ENCODE data around the gene CASP6.

Gene CASP6

DNA sequence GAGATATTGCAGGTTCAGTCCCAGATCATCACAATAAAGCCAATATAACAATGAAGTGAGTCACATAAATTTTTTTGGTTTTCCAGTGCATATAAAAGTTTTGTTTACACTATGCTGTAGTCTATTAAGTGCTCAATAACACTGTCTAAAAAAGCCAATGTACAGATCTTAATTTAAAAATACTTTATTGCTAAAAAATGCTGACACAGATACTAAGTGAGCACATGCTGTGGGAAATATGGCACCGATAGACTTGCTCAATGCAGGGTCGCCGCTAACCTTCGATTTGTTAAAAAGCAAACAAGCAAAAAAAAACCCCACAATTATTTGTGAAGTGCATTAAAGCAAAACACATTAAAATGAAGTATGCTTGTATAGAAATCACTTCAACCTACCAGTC lies 16.4 kb upstream of the CASP6 start:
- Histone ChIP-seq H3K9me3 (ENCODE audit: control insufficient read depth, insufficient read depth, low read length) (no peaks in the 10 kb centered on the region), H3K36me3 (ENCODE audit: control insufficient read depth, insufficient read depth, low read length) (no peaks in the 10 kb centered on the region; the same call in 1 of the 2 replicates), H3K27ac (ENCODE audit: low read length) (no peak overlapping the region), H3K4me1 (ENCODE audit: control insufficient read depth, insufficient read depth, low read length) (no peaks in the 10 kb centered on the region), H3K4me3 (ENCODE audit: low read length) (no peak overlapping the region), H3K27me3 (ENCODE audit: control insufficient read depth, insufficient read depth, low read length) (no peaks in the 10 kb centered on the region)
- no peak for DNase-seq (ENCODE audit: low read depth, low spot score)
- no CpG with 5 or more reads among the region's 4 CpGs for WGBS (ENCODE audit: insufficient coverage, insufficient read length)

- H3K27me3 ChIP-seq (ENCODE audit: control insufficient read depth, insufficient read depth, low read length): no peaks in the 10 kb centered on the region
- no peaks in the 10 kb centered on the region for H3K4me1 ChIP-seq (ENCODE audit: control insufficient read depth, insufficient read depth, low read length)
- WGBS (ENCODE audit: insufficient coverage, insufficient read length): no CpG with 5 or more reads among the region's 1 CpG
- H3K27ac ChIP-seq (ENCODE audit: low read length): no peak overlapping the region
- no peaks in the 10 kb centered on the region for H3K9me3 ChIP-seq (ENCODE audit: control insufficient read depth, insufficient read depth, low read length)
- no peaks in the 10 kb centered on the region; the same call in 1 of the 2 replicates for H3K36me3 ChIP-seq (ENCODE audit: control insufficient read depth, insufficient read depth, low read length)
- no peak overlapping the region for H3K4me3 ChIP-seq (ENCODE audit: low read length)
- no peak for DNase-seq (ENCODE audit: low read depth, low spot score)
Observed at GRCh38 chr4:109718759-109719158, 15.5 kb upstream of the CASP6 start.

DNA sequence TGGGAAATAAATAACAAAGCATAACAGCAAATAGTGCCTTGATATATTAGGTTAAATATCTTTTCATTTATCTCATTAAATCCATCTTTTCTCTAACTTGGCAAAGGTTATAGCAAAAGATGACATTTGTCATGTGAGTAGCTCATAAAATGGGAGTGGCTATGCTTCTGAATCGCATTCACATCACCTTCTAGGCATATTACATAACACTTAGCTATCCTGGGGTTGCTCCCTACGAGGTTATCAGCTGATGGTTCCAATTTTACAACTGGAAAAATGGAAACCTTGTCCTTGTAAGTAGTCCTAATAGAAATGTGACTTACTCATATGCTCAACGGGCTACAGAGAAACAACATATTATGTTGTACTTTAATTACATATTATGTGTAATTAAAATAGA lies 10.3 kb upstream of the CASP6 start:
- whole genome bisulfite sequencing (ENCODE audit: insufficient coverage, insufficient read length): no CpG with 5 or more reads among the region's 3 CpGs
- Histone ChIP-seq H3K9me3 (ENCODE audit: control insufficient read depth, insufficient read depth, low read length) (no peaks in the 10 kb centered on the region), H3K36me3 (ENCODE audit: control insufficient read depth, insufficient read depth, low read length) (no peaks in the 10 kb centered on the region; the same call in 1 of the 2 replicates), H3K27me3 (ENCODE audit: control insufficient read depth, insufficient read depth, low read length) (no peaks in the 10 kb centered on the region), H3K4me3 (ENCODE audit: low read length) (no peak overlapping the region), H3K27ac (ENCODE audit: low read length) (no peak overlapping the region), H3K4me1 (ENCODE audit: control insufficient read depth, insufficient read depth, low read length) (no peaks in the 10 kb centered on the region)
- no peak for DNase-seq (ENCODE audit: low read depth, low spot score)

- no CpG with 5 or more reads among the region's 1 CpG for WGBS (ENCODE audit: insufficient coverage, insufficient read length)
- no peak for DNase-seq (ENCODE audit: low read depth, low spot score)
- Histone ChIP-seq H3K27ac (ENCODE audit: low read length) (no peak overlapping the region), H3K36me3 (ENCODE audit: control insufficient read depth, insufficient read depth, low read length) (no peaks in the 10 kb centered on the region; the same call in 1 of the 2 replicates), H3K9me3 (ENCODE audit: control insufficient read depth, insufficient read depth, low read length) (no peaks in the 10 kb centered on the region), H3K4me3 (ENCODE audit: low read length) (no peak overlapping the region), H3K27me3 (ENCODE audit: control insufficient read depth, insufficient read depth, low read length) (no peaks in the 10 kb centered on the region), H3K4me1 (ENCODE audit: control insufficient read depth, insufficient read depth, low read length) (no peaks in the 10 kb centered on the region)
Observed at GRCh38 chr4:109708990-109709389, 5.7 kb upstream of the CASP6 start.

GRCh38 chr4:109708435-109708834 lies 5.2 kb upstream of the CASP6 start:
- Histone ChIP-seq H3K9me3 (ENCODE audit: control insufficient read depth, insufficient read depth, low read length) (no peaks in the 10 kb centered on the region), H3K27me3 (ENCODE audit: control insufficient read depth, insufficient read depth, low read length) (no peaks in the 10 kb centered on the region), H3K4me3 (ENCODE audit: low read length) (no peak overlapping the region), H3K4me1 (ENCODE audit: control insufficient read depth, insufficient read depth, low read length) (no peaks in the 10 kb centered on the region), H3K36me3 (ENCODE audit: control insufficient read depth, insufficient read depth, low read length) (no peaks in the 10 kb centered on the region), H3K27ac (ENCODE audit: low read length) (no peak overlapping the region)
- WGBS (ENCODE audit: insufficient coverage, insufficient read length): no CpG with 5 or more reads among the region's 2 CpGs
- no peak for DNase-seq (ENCODE audit: low read depth, low spot score)

GRCh38 chr4:109703664-109704361 lies 568 bp upstream of the CASP6 start:
- H3K4me1 ChIP-seq (ENCODE audit: control insufficient read depth, insufficient read depth, low read length): no peaks in the 10 kb centered on the region
- no peak for DNase-seq (ENCODE audit: low read depth, low spot score)
- no peaks in the 10 kb centered on the region for H3K9me3 ChIP-seq (ENCODE audit: control insufficient read depth, insufficient read depth, low read length)
- no CpG with 5 or more reads among the region's 11 CpGs for WGBS (ENCODE audit: insufficient coverage, insufficient read length)
- H3K27ac ChIP-seq (ENCODE audit: low read length): no peak overlapping the region
- no peaks in the 10 kb centered on the region for H3K27me3 ChIP-seq (ENCODE audit: control insufficient read depth, insufficient read depth, low read length)
- H3K4me3 ChIP-seq (ENCODE audit: low read length): peak overlapping the region; percentile 74; the same call in 1 of the 2 replicates
- no peaks in the 10 kb centered on the region for H3K36me3 ChIP-seq (ENCODE audit: control insufficient read depth, insufficient read depth, low read length)

DNA sequence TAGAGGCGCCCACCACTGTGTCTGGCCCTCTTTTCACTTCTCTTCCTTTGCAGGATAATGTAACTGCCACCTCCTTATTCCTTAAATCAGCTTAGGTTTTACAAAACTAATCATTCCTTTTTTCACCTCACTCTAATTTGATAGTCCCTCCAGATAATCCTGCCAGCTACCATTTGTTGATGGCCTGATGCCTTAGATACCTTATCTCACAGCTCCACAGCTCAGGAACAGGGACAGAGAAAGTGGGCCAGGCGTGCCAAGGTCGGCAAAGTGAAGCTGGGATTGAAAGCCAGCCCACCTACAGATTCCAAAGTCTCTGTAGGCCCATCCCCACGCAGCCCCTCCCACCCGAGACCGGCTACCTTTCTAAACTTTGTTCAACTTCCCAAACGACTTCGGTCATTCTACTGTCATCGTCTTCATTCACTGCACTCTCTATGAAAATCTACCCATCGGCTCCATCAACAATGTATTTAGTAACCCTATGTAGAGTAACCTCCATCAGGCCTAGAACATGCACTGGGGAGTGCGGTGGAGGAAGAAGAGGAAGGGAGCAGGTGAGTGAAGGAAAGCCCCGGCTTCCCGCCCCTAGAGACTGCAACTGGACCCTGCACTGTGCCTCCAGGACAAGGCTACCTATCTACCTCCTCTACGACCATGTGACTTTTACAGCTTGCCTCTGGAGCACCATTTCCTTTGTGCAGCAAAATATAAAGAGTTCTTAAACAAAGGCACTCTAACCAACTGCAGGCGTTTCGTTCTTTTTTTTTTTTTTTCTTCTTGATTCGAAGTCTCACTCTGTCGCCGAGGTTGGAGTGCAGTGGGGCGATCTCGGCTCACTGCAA lies 1.5 kb downstream of the CASP6 start:
- DNase-seq (ENCODE audit: low read depth, low spot score): peak; percentile 9
- Histone ChIP-seq H3K4me1 (ENCODE audit: control insufficient read depth, insufficient read depth, low read length) (no peaks in the 10 kb centered on the region), H3K36me3 (ENCODE audit: control insufficient read depth, insufficient read depth, low read length) (no peaks in the 10 kb centered on the region), H3K4me3 (ENCODE audit: low read length) (peak overlapping the region; percentile 74; the same call in 1 of the 2 replicates), H3K9me3 (ENCODE audit: control insufficient read depth, insufficient read depth, low read length) (no peaks in the 10 kb centered on the region), H3K27ac (ENCODE audit: low read length) (no peak overlapping the region), H3K27me3 (ENCODE audit: control insufficient read depth, insufficient read depth, low read length) (no peaks in the 10 kb centered on the region)
- no CpG with 5 or more reads among the region's 21 CpGs for WGBS (ENCODE audit: insufficient coverage, insufficient read length)

- Histone ChIP-seq H3K4me1 (ENCODE audit: control insufficient read depth, insufficient read depth, low read length) (no peaks in the 10 kb centered on the region), H3K27me3 (ENCODE audit: control insufficient read depth, insufficient read depth, low read length) (no peaks in the 10 kb centered on the region), H3K9me3 (ENCODE audit: control insufficient read depth, insufficient read depth, low read length) (no peaks in the 10 kb centered on the region), H3K27ac (ENCODE audit: low read length) (no peak overlapping the region), H3K36me3 (ENCODE audit: control insufficient read depth, insufficient read depth, low read length) (no peaks in the 10 kb centered on the region), H3K4me3 (ENCODE audit: low read length) (no peak overlapping the region)
- WGBS (ENCODE audit: insufficient coverage, insufficient read length): no CpG with 5 or more reads among the region's 8 CpGs
- no peak for DNase-seq (ENCODE audit: low read depth, low spot score)
Observed at GRCh38 chr4:109699553-109700225, 3.6 kb downstream of the CASP6 start.

- no peak for DNase-seq (ENCODE audit: low read depth, low spot score)
- WGBS (ENCODE audit: insufficient coverage, insufficient read length): no CpG with 5 or more reads among the region's 1 CpG
- no peaks in the 10 kb centered on the region for H3K4me1 ChIP-seq (ENCODE audit: control insufficient read depth, insufficient read depth, low read length)
Observed at GRCh38 chr4:109698656-109699055, 4.6 kb downstream of the CASP6 start.

GRCh38 chr4:109691411-109691920 lies 11.8 kb downstream of the CASP6 start:
- H3K27me3 ChIP-seq (ENCODE audit: control insufficient read depth, insufficient read depth, low read length): no peaks in the 10 kb centered on the region
- WGBS (ENCODE audit: insufficient coverage, insufficient read length): no CpG with 5 or more reads among the region's 1 CpG
- H3K36me3 ChIP-seq (ENCODE audit: control insufficient read depth, insufficient read depth, low read length): no peaks in the 10 kb centered on the region; the same call in 1 of the 2 replicates
- H3K4me3 ChIP-seq (ENCODE audit: low read length): no peak overlapping the region
- no peak for DNase-seq (ENCODE audit: low read depth, low spot score)
- H3K27ac ChIP-seq (ENCODE audit: low read length): no peak overlapping the region
- no peaks in the 10 kb centered on the region for H3K9me3 ChIP-seq (ENCODE audit: control insufficient read depth, insufficient read depth, low read length)
- no peaks in the 10 kb centered on the region for H3K4me1 ChIP-seq (ENCODE audit: control insufficient read depth, insufficient read depth, low read length)

More at GRCh38 chr4:109698656-109699055, 4.6 kb downstream of the CASP6 start:
- Histone ChIP-seq H3K4me3 (ENCODE audit: low read length) (no peak overlapping the region), H3K27me3 (ENCODE audit: control insufficient read depth, insufficient read depth, low read length) (no peaks in the 10 kb centered on the region), H3K36me3 (ENCODE audit: control insufficient read depth, insufficient read depth, low read length) (no peaks in the 10 kb centered on the region), H3K27ac (ENCODE audit: low read length) (no peak overlapping the region), H3K9me3 (ENCODE audit: control insufficient read depth, insufficient read depth, low read length) (no peaks in the 10 kb centered on the region)

All from iPS DF 6.9 (cell line).